Neutrophil (primary cell): ENCODE measurements around the gene BET1.
"Not testable (repeated sequence)": the region's sequence is repeated elsewhere in the genome, so short reads cannot be mapped to it uniquely, and the experiment has no call there.

Experiments used
- H3K27ac ChIP-seq: fragments of 200-600 bp; sonication (generic); 2 replicates; pipeline ENCODE4 v1.5.1; 2016; ENCODE audit warnings: mild to moderate bottlenecking, moderate library complexity
- H3K27me3 ChIP-seq: fragments of 200-600 bp; sonication (generic); 2 replicates; pipeline ENCODE4 v1.6.0; 2016; ENCODE audit warnings: mild to moderate bottlenecking
- H3K36me3 ChIP-seq: fragments of 200-600 bp; sonication (generic); 2 replicates; pipeline ENCODE4 v1.5.1; 2017
- H3K4me1 ChIP-seq, 2 experiments: fragments of 200-600 bp in 1 of 2; sonication (generic) in 1 of 2; 1 replicate in 1 of 2; 2 replicates in 1 of 2; pipeline versions ENCODE4 v1.5.1 to v1.6.1; 2013 to 2016; ENCODE audit warnings: low read depth in 1 of 2, low read length in 1 of 2, mild to moderate bottlenecking in 1 of 2, moderate library complexity in 1 of 2; ENCODE audit not compliant: control insufficient read depth in 1 of 2, insufficient read depth in 1 of 2
- H3K4me3 ChIP-seq, 2 experiments: fragments of 200-600 bp in 1 of 2; sonication (generic) in 1 of 2; 1 replicate in 1 of 2; 2 replicates in 1 of 2; pipeline ENCODE4 v1.5.1; 2013 to 2016; ENCODE audit warnings: low read depth in 1 of 2, low read length in 1 of 2, mild to moderate bottlenecking in 1 of 2, moderate library complexity in 1 of 2
- H3K9me3 ChIP-seq: fragments of 200-600 bp; sonication (generic); 2 replicates; pipeline ENCODE4 v1.5.1; 2016
- TF ChIP-seq, protein P1 (sequence below): fragments of 200-600 bp; sonication (generic); IDR thresholded peaks from 2 replicates; pipeline ENCODE4 v1.5.1; 2016; ENCODE audit warnings: antibody characterized with exemption

Gene BET1

GRCh38 chr7:94028768-94029167, 24.6 kb upstream of the BET1 start:
- Histone ChIP-seq H3K4me1 (no peaks in the 10 kb centered on the region), H3K27me3 (no peaks in the 10 kb centered on the region), H3K36me3 (no peaks in the 10 kb centered on the region), H3K27ac (no peak overlapping the region), H3K9me3 (no peaks in the 10 kb centered on the region), H3K4me3 (no peak overlapping the region)
- TF ChIP-seq, protein P1, sequence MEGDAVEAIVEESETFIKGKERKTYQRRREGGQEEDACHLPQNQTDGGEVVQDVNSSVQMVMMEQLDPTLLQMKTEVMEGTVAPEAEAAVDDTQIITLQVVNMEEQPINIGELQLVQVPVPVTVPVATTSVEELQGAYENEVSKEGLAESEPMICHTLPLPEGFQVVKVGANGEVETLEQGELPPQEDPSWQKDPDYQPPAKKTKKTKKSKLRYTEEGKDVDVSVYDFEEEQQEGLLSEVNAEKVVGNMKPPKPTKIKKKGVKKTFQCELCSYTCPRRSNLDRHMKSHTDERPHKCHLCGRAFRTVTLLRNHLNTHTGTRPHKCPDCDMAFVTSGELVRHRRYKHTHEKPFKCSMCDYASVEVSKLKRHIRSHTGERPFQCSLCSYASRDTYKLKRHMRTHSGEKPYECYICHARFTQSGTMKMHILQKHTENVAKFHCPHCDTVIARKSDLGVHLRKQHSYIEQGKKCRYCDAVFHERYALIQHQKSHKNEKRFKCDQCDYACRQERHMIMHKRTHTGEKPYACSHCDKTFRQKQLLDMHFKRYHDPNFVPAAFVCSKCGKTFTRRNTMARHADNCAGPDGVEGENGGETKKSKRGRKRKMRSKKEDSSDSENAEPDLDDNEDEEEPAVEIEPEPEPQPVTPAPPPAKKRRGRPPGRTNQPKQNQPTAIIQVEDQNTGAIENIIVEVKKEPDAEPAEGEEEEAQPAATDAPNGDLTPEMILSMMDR, result no peak

DNA sequence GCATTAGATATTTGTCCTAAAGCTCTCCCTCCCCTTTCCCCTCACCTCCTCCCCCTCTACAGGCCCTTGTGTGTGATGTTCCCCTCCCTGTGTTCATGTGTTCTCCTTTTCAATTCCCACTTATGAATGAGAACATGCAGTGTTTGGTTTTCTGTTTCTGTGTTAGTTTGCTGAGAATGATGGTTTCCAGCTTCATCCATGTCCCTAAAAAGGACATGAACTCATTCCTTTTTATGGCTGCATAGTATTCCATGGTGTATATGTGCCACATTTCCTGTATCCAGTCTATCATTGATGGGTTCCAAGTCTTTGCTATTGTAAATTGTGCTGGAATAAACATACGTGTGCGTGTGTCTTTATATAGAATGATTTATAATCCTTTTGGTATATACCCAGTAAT, 22.5 kb upstream of the BET1 start:
- not testable (repeated sequence) for H3K4me3 ChIP-seq, H3K4me1 ChIP-seq, H3K36me3 ChIP-seq, H3K27ac ChIP-seq, H3K9me3 ChIP-seq, H3K27me3 ChIP-seq

- no peaks in the 10 kb centered on the region for H3K9me3 ChIP-seq
- no peaks in the 10 kb centered on the region for H3K36me3 ChIP-seq
- no peaks in the 10 kb centered on the region for H3K4me1 ChIP-seq
These were observed 18.4 kb upstream of the BET1 start for GRCh38 chr7:94022550-94022949.

GRCh38 chr7:94016786-94017185, 12.6 kb upstream of the BET1 start:
- Histone ChIP-seq H3K27ac (no peak overlapping the region), H3K36me3 (no peaks in the 10 kb centered on the region), H3K27me3 (peaks cover 6% of the 10 kb centered on the region), H3K4me1 (no peaks in the 10 kb centered on the region), H3K4me3 (no peak overlapping the region), H3K9me3 (no peaks in the 10 kb centered on the region)
- TF ChIP-seq, protein P1, result no peak

More at GRCh38 chr7:94022550-94022949, 18.4 kb upstream of the BET1 start:
- Histone ChIP-seq H3K27ac (no peak overlapping the region), H3K4me3 (no peak overlapping the region), H3K27me3 (no peaks in the 10 kb centered on the region)
- TF ChIP-seq, protein P1, result no peak

DNA sequence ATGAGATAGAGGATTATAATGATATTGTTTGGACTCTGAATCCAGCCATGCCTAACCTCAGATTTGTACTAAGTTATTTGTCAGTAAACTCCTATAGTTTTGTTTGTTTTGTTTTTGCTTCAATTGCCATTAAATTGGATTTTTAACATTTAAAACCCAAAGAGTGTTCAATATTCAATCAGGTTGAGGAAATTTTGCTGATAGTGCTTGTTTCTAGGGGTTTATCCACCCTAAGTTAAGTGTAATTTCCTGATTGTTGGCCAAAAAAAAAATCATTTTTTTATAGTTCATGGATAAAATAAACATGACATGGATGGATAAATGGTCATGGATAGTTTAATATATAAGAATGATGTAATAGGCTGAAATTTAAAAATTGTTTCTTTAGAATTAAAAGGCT, 11.4 kb upstream of the BET1 start:
- TF ChIP-seq, protein P1, result no peak

GRCh38 chr7:94012746-94013145, 8.6 kb upstream of the BET1 start:
- no peak overlapping the region for H3K27ac ChIP-seq
- H3K9me3 ChIP-seq, result no peaks in the 10 kb centered on the region
- no peak overlapping the region for H3K4me3 ChIP-seq
- TF ChIP-seq, protein P1, result no peak
- H3K4me1 ChIP-seq, result no peaks in the 10 kb centered on the region
- H3K36me3 ChIP-seq, result no peaks in the 10 kb centered on the region
- H3K27me3 ChIP-seq, result peaks cover 12% of the 10 kb centered on the region

More for the DNA sequence above, 11.4 kb upstream of the BET1 start:
- Histone ChIP-seq H3K9me3 (no peaks in the 10 kb centered on the region), H3K4me3 (no peak overlapping the region), H3K27ac (no peak overlapping the region), H3K27me3 (peaks cover 6% of the 10 kb centered on the region), H3K4me1 (no peaks in the 10 kb centered on the region), H3K36me3 (no peaks in the 10 kb centered on the region)
